ENCODE results near the gene SURF2. TPM values are rescaled to one million over a fixed set of nuclear protein-coding genes. Genes with fewer than 3 reads are reported as not detected.

SURF2 gene
- total RNA-seq, 1 donor from 2014 or later, result 17.3 TPM

GRCh38 chr9:133394687-133395271 lies 38.4 kb downstream of the SURF2 start:
- ChIA-PET POLR2A (interaction anchor here (1.0 kb wide), 1 partner anchor 24 kb away, joined by 3 read pairs; no protein-coding TSS in a partner anchor), CTCF (interaction anchor here (1.0 kb wide), 1 partner anchor 88 kb away, joined by 3 read pairs; no protein-coding TSS in a partner anchor)
- Mint-ChIP-seq H3K36me3 (ENCODE audit: low read depth) (no peaks in the 10 kb centered on the region), H3K4me3 (no peak overlapping the region), H3K27me3 (peaks cover 8% of the 10 kb centered on the region), H3K9me3 (no peaks in the 10 kb centered on the region), H3K4me1 (no peaks in the 10 kb centered on the region), H3K27ac (no peak overlapping the region)
- ATAC-seq (ENCODE audit: low read depth) (no peak), DNase-seq (no peak)
- TF ChIP-seq CTCF (IDR thresholded peaks at IDR 0.05), result no peak
- intact Hi-C loops (cut with micrococcal nuclease), result no loop called here

GRCh38 chr9:133396952-133397351 lies 40.6 kb downstream of the SURF2 start:
- DNase-seq, result no peak
- no peak for ATAC-seq (ENCODE audit: low read depth)
- H3K27me3 Mint-ChIP-seq, result no peaks in the 10 kb centered on the region
- H3K36me3 Mint-ChIP-seq (ENCODE audit: low read depth), result peaks cover 4% of the 10 kb centered on the region
- H3K4me1 Mint-ChIP-seq, result no peaks in the 10 kb centered on the region
- CTCF ChIA-PET, result interaction anchor here (1.0 kb wide), 1 partner anchor 211 kb away, joined by 4 read pairs; no protein-coding TSS in a partner anchor
- H3K27ac Mint-ChIP-seq, result no peak overlapping the region
- intact Hi-C loops (cut with micrococcal nuclease), result no loop called here
- no peak overlapping the region for H3K4me3 Mint-ChIP-seq
- POLR2A ChIA-PET, result no interaction called here
- no peak for TF ChIP-seq CTCF (IDR thresholded peaks at IDR 0.05)
- H3K9me3 Mint-ChIP-seq, result no peaks in the 10 kb centered on the region

- intact Hi-C loops (cut with micrococcal nuclease), result no loop called here
- DNase-seq, result no peak
- ChIA-PET CTCF (interaction anchor here (1.0 kb wide), 1 partner anchor 211 kb away, joined by 4 read pairs; no protein-coding TSS in a partner anchor), POLR2A (no interaction called here)
- no peak for TF ChIP-seq CTCF (IDR thresholded peaks at IDR 0.05)
- no peaks in the 10 kb centered on the region for H3K4me1 Mint-ChIP-seq
- ATAC-seq (ENCODE audit: low read depth), result no peak
- no peak overlapping the region for H3K4me3 Mint-ChIP-seq
- no peaks in the 10 kb centered on the region for H3K9me3 Mint-ChIP-seq
- H3K36me3 Mint-ChIP-seq (ENCODE audit: low read depth), result peaks cover 4% of the 10 kb centered on the region
- no peak overlapping the region for H3K27ac Mint-ChIP-seq
- no peaks in the 10 kb centered on the region for H3K27me3 Mint-ChIP-seq
Measured at GRCh38 chr9:133397370-133397769, 41.0 kb downstream of the SURF2 start.

- intact Hi-C loops (cut with micrococcal nuclease), result no loop called here
- CTCF ChIA-PET, result interaction anchor here (0.7 kb wide), 1 partner anchor 211 kb away, joined by 3 read pairs; no protein-coding TSS in a partner anchor
- H3K4me3 Mint-ChIP-seq, result no peak overlapping the region
Measured at GRCh38 chr9:133397895-133398294, 41.5 kb downstream of the SURF2 start.

GRCh38 chr9:133400292-133400691 lies 43.9 kb downstream of the SURF2 start:
- no peaks in the 10 kb centered on the region for H3K27me3 Mint-ChIP-seq
- POLR2A ChIA-PET, result interaction anchor here (0.7 kb wide), 1 partner anchor 577 kb away, joined by 6 read pairs; no protein-coding TSS in a partner anchor
- CTCF ChIA-PET, result no interaction called here
- H3K4me3 Mint-ChIP-seq, result no peak overlapping the region
- ATAC-seq (ENCODE audit: low read depth), result no peak
- intact Hi-C loops (cut with micrococcal nuclease), result no loop called here
- no peak for TF ChIP-seq CTCF (IDR thresholded peaks at IDR 0.05)
- no peaks in the 10 kb centered on the region for H3K4me1 Mint-ChIP-seq
- no peaks in the 10 kb centered on the region for H3K9me3 Mint-ChIP-seq
- peaks cover 12% of the 10 kb centered on the region for H3K36me3 Mint-ChIP-seq (ENCODE audit: low read depth)
- no peak for DNase-seq
- no peak overlapping the region for H3K27ac Mint-ChIP-seq

More at GRCh38 chr9:133397895-133398294, 41.5 kb downstream of the SURF2 start:
- DNase-seq (no peak), ATAC-seq (ENCODE audit: low read depth) (no peak)
- Mint-ChIP-seq H3K36me3 (ENCODE audit: low read depth) (peaks cover 4% of the 10 kb centered on the region), H3K4me1 (no peaks in the 10 kb centered on the region), H3K27me3 (no peaks in the 10 kb centered on the region), H3K9me3 (no peaks in the 10 kb centered on the region), H3K27ac (no peak overlapping the region)
- no peak for TF ChIP-seq CTCF (IDR thresholded peaks at IDR 0.05)
- POLR2A ChIA-PET, result no interaction called here
